Measurements from ENCODE around the gene ZNF532.

DNA sequence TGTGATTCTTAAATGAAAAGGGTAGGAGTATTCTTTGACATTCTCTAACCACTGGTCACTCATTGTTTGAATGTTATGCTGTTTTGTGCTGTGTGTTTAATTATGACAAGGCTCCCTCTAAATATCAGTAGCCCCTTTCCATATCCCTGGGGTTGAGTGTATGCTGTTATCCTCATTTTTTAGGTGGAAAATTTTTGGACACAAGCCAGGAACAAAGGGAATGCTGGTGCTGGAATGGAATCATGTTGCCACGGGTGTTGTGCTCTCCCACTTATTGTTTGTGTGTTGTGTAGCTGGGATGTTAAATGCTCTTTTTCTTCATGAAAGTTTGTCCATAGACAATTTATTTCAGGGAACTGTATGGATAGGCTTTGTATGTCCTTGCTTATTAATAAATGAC, 43.3 kb downstream of the ZNF532 start:
- TF ChIP-seq, protein P1, sequence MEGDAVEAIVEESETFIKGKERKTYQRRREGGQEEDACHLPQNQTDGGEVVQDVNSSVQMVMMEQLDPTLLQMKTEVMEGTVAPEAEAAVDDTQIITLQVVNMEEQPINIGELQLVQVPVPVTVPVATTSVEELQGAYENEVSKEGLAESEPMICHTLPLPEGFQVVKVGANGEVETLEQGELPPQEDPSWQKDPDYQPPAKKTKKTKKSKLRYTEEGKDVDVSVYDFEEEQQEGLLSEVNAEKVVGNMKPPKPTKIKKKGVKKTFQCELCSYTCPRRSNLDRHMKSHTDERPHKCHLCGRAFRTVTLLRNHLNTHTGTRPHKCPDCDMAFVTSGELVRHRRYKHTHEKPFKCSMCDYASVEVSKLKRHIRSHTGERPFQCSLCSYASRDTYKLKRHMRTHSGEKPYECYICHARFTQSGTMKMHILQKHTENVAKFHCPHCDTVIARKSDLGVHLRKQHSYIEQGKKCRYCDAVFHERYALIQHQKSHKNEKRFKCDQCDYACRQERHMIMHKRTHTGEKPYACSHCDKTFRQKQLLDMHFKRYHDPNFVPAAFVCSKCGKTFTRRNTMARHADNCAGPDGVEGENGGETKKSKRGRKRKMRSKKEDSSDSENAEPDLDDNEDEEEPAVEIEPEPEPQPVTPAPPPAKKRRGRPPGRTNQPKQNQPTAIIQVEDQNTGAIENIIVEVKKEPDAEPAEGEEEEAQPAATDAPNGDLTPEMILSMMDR (conservative IDR thresholded peaks at IDR 0.05 in 1 of 2, IDR thresholded peaks at IDR 0.05 in 1 of 2; ENCODE audit: extremely low read depth in 1 of 2, insufficient read depth in 1 of 2, low read depth in 1 of 2, low read length in 2 of 2), result no peak
- TF ChIP-seq EZH2 (IDR thresholded peaks at IDR 0.05; ENCODE audit: borderline replicate concordance, low read length), result no peak
